NCI-H2227 treated with DMSO at 0.1 percent for 48 hours (cell line): ENCODE measurements around the gene TLE3.
A peak's percentile ranks its signal among the peaks of the same experiment; 100 is the strongest.

Experiments
- DNase-seq: peaks from one replicate; lab custom pipeline; 2025; lab: John Stamatoyannopoulos, UW

Gene TLE3

DNA sequence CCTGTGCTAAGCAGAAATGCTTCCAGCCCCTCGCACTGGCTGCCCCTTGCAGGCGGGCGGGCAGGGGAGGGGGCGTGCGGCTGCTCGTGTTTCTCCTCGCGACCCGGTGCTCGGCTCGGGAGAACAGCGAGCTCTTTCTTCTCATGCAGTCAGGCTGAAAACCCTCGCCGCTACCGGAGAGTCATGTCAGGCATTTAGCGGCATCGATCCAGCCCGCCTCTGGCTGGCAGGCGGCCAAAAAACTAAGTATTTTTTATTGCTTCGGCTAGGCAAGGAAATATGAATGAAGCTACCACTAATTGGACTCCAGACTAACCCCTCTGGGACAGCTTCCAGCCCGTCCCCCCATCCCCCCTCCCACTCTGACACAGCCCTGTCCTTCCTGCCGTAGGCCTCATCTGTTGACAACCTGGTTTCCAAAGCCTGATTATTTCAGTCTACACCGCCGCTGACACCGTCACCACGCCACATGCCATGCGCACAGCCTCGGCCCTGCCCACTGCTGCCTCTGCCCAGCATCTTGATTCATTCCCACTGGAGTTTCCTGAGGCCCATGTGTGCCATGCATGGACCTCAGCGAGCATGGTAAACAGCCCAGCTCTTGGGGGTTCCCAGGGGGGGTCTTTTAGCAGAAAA, 35.3 kb downstream of the TLE3 start:
- DNase-seq, result peak; percentile 93

DNA sequence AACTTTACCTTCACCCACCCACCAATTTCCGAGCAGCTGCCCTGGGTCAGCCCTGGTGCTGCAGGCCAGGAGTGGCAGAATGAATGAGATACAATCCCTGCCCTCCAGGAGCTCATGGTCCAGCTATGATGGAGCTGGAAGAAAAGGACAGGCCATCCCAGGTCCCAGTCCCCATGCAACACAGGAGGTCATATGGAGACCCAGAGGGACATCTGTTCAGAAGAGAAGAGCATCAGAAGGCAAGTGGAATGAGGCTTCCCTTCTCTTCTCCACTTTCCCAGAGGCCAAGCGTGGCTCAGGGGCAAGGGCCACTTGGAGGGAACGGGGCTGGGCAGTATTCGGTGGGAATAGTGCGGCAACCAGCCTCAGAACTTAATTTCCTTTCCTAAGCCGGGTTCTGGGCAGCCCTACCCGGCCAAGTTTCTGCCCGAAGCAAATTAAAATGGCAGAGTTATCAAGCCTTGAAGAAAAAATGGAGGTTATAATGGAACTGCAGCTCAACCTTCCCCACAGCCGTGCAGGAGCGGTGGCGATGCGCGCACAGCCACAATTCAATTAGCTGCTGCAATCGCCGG, 35.9 kb downstream of the TLE3 start:
- DNase-seq, result peak; percentile 74

DNA sequence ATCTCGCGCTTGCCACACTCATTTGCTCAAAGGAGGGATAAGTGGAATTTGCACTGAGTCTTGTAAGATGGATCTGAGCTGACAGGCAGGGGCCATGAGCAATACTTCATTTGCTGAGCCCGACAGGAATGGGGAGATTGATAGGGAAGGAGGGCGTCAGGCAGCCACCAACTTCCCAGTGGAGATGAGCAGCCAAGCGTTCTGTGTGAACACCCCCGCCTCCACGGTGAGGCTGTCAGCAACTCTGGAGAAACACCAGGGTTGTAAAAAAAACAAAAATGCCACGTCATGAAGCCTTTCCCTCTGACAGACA, 36.8 kb downstream of the TLE3 start:
- no peak for DNase-seq

DNA sequence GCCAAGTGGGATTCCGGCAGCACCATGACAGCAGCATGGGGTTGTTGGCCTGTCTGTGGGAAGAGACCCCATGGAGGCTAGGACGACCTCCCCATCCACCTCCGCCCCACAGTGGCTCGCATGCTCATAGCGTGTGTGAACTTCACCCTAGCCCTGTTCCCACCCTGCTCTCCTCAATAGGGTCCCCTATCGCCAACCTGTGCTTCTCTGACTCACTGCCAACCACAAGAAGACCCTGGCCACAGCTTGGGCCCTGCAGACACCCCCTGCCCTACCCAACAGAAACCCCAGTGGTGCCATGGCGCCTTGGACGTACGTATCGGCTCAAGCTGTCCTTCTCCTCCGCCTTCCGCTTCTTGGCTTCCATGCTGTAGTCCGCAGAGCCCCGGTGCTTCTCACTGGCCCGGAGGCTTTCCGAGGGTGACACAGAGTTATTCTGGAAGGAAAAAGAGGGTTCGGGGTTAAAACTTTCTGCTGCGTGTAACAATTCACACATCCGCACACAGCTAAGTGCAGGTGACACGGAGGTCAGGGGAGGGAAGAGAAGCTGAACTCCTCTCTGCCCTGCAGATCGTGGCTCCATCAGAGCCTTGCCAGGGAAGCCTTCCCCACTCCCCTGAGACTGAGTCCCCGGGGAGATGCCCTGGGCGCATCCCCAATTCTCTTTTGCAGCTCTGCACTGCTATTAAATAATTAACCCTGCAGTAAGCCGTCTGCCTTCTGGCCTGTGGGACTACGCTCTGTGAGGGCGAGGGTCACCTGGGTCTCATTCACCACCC, 37.3 kb downstream of the TLE3 start:
- DNase-seq, result no peak

DNA sequence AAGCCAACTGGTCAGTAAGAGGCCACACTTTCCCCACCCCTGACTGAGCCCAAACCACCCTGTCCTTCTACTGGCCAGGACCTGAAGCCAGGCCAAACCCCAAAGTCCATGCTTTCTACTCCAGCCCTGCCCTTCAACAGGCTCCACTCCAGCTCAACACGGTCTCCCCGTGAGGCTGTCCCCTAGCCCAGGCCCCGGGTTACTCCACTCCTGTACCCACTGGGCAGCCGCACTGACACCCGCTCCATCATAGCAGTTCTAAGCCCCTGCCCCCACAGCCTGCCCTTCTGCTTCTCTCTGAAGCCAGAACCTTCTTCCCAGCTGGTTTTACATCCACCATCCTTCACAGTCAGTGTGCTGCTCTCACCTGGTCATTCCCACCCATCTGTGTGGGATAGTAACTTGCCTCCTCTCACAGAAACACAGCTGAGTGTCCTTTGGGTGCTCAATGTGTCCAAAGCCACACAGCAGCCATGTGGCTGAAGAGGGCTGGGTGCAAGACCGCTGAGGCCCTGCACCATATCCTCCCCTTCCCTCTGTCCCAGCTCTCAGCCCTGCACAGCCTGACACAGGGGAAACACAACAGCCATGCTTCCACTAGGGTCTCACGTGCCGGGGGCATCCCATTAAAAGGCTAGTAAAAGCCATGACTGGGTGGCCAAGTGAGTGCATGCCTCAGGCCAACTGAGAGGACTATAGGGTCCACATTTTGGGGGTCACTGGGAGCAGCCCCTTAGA, 38.1 kb downstream of the TLE3 start:
- no peak for DNase-seq

DNA sequence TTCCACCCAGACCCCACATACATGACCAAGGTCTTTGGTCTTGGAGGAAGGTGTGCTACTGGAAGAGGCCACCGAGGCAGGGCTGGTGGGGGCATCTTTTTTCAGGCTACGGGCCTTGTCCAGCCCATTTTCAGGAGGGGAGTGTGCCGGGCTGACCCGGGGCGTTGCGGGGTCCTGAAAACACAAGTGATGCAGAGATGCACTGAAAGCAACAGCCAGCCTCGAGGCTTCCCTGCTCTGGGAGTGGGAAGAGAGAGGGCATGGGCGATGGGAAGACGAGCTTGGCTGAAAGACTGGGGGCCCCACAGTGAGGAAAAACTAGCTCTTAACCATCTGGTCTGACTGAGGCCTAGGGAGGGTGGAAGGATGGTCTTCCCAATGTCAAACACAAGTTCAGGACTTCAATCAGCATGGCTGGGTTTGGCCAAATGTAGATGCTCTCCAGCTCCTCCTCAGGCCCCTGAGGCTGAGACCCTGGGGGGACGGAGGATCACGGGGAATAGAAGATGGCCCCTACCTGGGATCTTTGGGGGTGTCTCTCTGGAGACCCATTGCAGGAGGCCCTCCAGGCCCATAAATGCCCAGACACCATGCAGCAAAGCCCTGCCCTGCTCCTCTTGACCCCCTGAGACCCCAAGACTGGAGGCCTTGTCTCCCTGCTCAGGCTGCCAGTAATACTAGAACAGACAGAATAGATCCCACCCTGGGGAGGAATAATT, 38.9 kb downstream of the TLE3 start:
- no peak for DNase-seq

DNA sequence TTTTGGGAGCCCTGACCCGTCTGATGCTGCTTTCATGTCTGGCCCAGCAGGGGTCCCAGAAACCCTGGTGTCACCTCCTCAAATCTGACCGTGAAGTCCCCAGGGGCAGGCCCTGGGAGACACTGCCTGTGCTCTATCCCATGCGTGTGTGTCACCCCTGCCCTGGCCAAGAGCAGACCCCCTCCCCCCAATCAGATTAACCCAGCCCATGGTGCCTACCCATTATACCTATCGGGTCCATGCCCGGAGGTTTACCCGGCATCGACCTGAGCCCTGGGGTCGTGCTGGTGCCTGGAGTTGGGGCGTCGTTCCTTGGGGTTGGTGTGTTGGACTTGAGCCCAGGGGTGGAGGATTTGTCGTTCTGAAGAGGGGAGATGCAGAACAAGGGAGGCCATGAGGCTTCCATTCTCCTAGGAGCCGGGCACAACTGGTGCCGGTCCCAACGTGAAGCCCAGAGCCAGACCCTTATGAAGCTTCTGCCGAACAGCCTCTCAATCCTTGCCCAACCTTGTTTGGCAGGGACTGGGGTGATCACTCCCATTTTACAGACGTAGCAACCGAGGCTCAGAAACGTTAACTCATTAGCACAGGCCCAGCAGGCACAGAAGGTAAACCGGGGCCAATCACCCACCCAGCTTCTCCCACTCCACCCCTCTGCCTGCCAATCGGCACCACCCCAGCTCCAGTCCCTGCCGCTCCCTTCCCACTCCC, 39.6 kb downstream of the TLE3 start:
- no peak for DNase-seq

DNA sequence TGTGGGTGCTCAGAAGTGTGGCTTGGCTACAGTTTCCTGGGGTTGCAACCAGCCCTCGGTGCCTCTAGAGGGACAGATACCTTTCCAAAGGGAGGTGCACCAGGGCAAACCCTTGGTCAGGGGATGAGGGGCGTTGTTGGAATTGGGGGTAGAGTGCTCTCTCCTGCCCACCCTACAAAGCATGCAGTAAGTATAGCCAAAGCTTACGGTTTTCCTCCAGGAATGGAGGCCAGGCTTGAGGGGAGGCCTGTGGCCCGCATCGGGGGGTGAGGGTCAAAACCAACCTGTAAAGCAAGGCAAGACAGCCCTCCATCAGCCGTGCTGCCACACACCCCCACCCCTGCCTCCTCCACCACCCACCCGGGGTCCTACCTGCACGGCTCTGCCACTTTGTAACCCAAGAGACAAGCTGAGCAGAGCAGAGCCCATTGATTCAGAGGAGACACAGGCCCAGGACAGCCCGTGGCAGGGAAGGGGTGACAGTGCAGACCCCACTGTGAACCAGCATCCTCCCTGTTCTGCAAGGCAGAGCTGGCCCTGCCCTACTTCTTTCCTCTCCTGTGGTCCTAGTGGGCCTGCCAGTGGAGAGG, 41.5 kb downstream of the TLE3 start:
- DNase-seq, result no peak

DNA sequence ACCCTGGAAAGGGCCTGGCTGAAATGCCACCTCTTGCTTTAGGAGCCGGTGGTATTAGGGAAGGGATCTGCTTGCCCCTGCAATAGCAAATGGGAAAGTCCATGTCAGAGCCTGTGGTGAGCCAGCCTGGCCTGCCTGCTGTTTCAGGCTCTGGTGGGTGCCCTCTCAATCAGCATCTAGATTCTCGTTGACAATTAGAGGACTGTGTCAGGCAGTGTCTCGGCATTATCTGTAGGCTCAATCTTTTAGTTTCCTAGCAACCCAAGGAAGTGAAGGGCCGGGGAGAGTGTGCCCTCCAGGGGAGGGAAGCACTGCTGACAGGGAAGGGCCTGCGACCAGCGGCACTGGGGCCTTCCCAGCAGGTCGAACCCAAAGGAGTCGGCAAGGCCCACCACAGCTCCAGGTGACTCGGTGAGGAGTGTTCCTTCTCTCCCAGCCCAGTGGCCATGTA, 42.1 kb downstream of the TLE3 start:
- no peak for DNase-seq

DNA sequence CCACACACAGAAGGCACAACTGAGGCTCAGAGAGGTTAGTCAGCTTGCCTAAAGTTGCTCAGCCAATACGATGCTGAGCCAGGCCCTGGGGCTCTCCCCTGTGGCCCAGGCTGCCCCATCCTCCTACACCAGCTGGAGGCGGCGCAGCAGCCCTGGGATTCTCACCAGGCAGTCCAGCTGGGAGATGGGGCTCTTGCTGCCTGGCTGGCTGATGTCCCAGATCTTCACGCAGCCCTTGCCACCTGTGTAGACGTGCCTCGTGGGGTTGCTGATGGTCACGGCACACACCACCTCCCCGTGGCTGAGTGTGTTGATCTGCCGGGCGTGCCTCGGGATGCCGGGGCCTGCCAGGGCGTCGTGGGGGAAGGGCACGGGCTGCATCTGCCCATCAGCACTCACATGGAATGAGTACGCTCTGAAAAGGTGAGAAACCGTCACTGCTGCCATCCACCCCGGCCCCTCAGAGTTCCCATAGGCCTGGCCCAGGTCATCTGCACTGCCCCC, 42.8 kb downstream of the TLE3 start:
- no peak for DNase-seq

DNA sequence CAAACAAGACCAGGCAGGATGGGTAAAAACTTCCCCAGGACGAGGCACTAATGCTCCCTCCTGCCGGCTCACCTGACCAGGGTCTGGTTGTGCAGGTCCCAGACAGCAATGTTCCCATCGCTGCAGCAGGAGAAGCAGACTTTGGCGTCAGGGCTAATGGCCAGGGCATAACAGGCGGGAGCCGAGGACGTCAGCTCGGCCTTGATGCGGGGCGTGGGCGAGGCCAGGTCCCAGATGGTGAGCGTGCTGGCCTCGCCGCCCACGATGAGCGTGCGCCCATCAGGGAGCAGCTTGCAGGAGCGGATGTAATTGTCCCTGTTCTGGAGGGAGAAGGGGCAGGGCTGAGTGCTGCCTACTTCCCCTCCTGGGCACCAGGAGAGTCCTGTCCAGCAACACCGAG, 43.4 kb downstream of the TLE3 start:
- DNase-seq, result no peak

DNA sequence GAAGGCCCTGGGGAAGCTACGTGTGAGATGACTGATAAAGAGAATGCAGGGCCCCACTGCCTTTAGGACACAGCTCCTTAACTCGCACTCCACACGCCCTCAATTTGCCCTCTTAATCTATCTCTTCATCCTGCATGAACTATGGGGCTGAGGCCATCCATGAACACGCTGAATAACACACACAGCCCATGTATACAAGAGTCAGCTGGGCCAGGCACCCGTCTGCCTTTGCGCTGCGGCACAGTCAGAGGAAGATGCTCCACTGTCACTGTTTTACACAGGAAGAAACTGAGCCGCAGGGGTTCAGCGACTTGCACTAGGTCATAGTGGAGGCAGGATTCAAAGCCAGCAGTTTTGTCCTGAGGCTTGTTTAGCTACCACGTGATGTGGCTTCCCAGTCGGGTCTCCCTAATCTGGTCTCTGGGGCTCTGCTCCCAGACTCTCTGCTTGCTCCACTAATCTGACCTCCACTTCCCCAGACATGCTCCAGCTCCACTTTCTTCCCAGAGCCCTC, 43.9 kb downstream of the TLE3 start:
- DNase-seq, result no peak

DNA sequence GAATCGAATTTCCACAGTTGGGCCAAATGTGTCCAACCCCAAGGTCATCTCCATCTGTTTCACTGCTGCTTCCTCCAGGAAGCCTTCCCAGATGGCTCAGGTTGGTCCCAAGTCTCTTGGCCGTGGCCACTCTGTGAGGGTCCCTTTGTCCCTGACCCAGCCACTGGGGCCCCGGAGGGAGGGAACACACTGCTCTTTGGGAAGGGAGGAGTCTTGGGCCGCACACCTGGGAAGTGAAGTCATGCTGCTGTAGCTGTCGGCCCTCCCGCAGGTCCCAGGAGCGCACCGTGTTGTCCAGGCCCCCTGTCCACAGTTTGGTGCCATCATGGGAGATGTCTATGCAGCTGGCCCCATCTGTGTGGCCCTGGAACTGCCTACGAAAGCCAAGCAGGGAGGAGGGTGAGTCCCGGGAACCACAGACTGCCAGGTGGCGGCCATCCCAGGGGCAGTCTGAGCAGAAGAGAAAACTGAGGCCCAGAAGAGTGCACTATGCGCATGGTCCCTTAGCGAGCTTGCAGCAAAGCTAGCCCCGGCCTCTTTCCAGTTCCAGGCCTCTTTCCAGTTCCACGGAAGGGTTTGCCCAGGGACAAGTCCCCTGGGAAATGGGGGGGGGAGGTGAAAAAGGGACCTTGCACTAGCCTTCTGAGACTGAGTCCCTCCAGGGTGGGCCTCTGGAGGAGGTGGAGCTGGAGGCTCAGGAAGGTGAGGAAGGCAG, 44.6 kb downstream of the TLE3 start:
- no peak for DNase-seq

DNA sequence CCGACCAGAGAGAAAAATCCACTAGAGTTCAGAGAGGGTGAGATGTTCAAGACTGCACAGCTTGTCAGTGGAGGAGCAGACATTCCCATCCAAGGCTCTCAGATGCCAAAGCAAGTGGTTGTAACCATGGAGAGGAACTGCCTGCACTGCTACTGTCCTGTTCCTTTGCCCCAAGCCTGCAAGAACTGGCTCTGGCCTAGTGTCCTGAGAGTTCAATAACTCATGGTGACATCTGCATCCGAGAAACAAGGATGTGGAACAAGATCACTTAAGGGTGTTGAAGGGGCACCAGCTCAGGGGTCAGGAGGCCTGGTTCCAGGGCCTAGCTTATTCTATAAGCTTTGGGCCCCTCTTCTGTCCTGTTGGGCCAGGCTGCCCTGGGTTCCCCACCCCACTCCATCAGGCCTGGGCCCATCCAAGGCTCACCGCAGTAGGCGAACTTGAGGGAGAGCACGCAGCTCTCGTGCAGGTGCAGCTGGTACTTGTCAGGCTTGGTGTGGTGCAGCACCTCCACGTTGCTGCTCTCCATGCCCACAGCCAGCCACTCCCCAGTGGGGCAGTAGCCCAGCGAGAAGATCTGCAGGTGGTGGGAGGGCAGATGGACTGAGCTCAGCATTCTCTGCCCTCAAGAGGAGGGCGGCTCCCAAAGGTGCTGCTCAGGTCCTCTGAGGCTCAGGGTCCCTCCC, 45.6 kb downstream of the TLE3 start:
- no peak for DNase-seq

DNA sequence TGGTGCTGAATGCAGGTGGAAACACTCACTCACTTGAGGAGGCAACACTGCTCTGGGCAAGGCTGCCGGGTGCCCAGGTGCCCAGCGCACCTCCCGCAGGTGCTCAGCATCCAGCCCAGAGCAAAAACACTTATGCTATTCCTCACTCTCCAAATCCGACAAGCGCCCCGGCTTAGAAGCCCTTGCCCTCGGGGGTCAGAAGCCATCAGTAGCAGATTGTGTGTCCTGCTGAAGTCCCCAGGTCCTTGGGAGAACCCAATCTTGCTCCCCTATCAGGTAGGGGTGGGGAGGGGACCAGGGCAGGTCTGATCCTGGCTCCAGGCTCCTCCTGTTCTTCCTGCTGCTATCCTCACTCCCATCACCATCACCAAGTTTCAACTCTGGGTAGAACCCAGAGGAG, 46.7 kb downstream of the TLE3 start:
- DNase-seq, result no peak

DNA sequence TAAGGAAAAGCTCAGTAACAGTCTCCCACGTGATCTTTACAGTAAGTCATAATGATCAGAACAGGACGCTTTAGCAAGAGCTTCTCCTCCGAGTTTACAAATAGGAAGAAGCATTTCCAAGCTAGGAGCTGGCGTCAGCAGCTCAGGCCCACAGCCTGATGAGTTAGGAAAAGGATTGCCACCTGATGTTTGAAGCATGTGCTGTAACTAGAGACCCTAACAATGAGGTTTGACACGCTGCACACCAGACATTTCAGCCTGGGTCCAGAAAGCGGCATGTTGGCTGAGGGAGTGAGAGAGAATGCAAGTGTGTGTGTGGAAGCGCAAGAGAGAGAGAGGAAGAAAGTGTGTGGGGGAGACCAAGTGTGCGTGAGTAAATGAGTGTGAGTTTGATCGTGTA, 47.3 kb downstream of the TLE3 start:
- no peak for DNase-seq

DNA sequence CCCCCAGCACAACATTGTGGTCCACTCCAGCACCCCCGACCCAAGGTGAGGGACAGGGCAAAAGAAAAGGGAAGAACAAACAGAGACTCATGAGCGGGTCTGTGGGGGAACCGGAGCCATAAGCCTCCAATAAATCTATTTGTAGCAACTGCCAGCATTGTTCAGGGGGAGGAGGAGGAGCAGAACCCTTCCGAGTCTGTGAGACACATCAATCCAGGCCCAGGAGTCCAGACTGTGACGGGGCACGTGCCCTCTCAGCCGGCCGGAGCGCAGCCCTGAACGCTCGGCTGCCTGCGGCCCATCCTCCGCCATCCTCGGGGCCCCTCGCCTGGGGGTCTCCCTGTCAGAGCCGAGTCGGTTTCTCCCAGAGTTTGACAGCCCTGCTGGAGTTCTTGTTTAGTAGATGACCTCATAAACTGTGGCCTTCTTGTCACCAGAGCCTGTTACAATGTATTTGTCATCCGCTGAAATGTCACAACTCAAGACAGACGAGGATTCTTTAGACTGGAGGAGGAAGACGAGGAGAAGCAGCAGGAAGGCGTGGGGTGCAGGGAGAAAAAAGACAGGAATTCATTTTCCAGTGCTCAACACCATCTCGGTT, 47.9 kb downstream of the TLE3 start:
- DNase-seq, result no peak

DNA sequence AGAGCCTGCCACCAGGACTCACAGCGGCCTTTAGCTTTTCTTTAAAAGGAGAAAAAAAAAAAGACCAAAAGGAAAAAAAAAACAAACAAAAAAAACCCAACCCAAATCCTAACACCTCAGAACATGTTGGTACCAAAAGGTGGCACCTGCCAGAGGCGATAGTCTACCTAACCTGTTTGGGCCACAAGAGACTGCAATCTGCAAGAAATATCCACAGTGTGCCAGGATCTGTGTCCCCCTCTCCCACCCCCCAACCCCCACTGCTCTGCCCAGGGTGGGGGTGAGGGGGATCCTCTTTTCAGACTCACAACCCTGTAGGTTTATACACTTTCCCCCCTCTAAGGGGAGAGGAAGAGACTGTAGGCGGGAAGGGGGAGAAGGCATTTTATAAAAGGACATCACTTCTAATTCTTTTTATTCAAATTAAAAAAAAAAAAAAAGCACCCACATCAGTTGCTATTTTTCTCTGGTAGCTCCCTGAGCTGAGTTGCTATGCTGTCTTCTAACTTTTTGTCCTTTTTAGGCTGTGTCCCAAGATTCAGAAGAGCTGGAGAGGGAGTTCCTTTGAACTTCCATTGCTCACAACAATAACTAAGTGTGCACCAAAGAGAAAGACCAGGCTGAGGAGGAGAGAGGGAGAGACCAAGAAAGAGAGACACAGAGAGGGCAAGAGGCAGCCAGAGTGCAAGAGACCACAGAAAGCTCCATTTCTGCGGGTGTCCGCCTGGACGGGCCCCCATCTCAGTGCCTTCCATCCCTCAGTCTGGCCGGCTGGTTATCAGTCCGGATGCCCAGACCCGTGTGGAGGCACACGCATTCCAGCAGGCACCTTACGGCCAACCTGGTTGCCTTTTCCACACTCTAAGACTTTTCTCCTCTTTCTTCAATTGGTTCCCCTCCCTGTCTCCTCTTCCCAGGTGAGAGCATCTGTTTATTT, 48.9 kb downstream of the TLE3 start:
- no peak for DNase-seq
